HUES6 (cell line): ENCODE results near the gene ANKRD62.

Experiments used
- H3K27ac ChIP-seq: 2 replicates; pipeline ENCODE4 v1.7.0; 2013; ENCODE audit warnings: low read depth, mild to moderate bottlenecking, low read length, inconsistent platforms
- H3K27me3 ChIP-seq: 2 replicates; pipeline ENCODE4 v1.6.1; 2013; ENCODE audit warnings: low read length; ENCODE audit not compliant: control insufficient read depth, insufficient read depth
- H3K36me3 ChIP-seq: 2 replicates; pipeline ENCODE4 v1.6.1; 2013; ENCODE audit warnings: low read length; ENCODE audit not compliant: control insufficient read depth, insufficient read depth
- H3K4me1 ChIP-seq: 2 replicates; pipeline ENCODE4 v1.6.1; 2013; ENCODE audit warnings: low read length; ENCODE audit not compliant: control insufficient read depth, insufficient read depth
- H3K4me3 ChIP-seq: 2 replicates; pipeline ENCODE4 v1.5.1; 2013; ENCODE audit warnings: low read depth, low read length
- H3K9ac ChIP-seq: one replicate; pipeline ENCODE4 v1.6.1; 2013; ENCODE audit warnings: mild to moderate bottlenecking, low read length
- H3K9me3 ChIP-seq: 2 replicates; pipeline ENCODE4 v1.6.1; 2013; ENCODE audit warnings: low read depth, low read length; ENCODE audit not compliant: control insufficient read depth, insufficient read depth

Gene ANKRD62

DNA sequence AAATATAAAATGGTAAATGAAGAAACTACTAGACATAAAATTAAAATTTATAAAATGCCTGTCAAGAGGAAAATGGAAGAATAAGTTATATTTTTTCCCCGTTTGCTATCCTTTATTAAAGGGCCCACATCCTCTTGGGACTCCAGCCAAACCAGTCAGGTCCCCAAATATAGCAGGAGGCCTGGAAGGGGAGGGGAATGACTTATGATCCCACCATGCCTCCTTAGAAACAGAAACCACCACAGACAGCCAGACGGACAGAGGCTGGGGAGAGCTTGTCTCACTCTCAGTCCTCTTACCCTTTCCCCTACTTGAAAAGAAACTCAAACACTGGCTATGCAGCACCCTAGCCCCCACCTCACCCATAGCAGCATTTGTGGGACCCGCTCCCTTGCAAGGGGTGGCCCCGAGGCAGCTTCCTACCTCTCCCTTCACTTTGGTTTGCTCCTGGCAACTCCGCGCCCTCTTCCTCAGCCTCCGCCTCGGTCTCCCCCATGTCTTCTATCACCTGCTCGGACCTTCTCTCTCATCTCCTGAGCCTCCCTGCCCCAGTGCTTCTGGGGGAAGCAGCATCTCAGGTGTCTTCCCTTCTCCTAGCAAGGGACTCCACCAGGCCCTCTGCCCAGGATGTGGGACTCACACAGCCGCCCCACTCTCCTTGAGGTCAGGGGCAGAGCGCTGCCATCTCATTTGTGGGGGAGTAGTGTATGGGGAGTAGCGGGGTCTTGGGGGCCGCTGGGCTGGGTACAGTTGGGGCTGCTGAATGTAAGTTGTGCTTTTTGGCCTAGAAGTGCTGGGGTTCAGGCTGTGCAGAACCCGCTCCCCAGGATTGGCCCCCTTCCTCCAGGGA lies 37.4 kb upstream of the ANKRD62 start:
- H3K4me3 ChIP-seq, result no peak overlapping the region

DNA sequence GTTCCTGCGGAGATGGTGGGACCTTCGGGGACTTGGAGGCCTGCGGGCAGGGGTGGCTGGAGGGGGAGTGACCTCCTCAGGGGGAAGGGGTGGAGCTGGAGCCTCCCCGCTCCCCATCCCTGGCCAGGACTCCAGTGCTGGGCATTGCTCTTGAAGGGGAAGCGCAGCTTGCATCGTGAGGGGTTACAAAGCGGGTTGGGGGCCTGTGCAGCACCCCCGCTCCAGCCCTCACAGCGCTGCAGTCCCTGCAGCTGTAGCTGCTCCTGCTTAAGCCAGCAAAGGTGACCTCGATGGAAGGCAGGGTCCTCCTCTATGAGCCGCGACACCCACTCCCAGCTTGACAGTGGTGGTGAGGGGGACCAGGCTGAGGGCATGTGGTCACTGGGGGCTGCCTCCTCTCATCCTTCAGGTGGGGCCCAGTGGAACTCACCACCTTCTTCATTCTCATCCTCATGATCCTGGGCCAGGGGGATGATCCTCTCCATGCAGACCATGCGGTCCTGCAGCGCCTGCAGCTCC lies 36.7 kb upstream of the ANKRD62 start:
- H3K36me3 ChIP-seq, result no peaks in the 10 kb centered on the region
- no peaks in the 10 kb centered on the region; the same call in 1 of the 2 replicates for H3K9me3 ChIP-seq
- no peak overlapping the region for H3K4me3 ChIP-seq
- H3K27ac ChIP-seq, result no peak overlapping the region
- no peaks in the 10 kb centered on the region for H3K27me3 ChIP-seq
- H3K4me1 ChIP-seq, result no peaks in the 10 kb centered on the region
- H3K9ac ChIP-seq, result no peak overlapping the region

More for the DNA sequence above, 37.4 kb upstream of the ANKRD62 start:
- Histone ChIP-seq H3K9ac (no peak overlapping the region), H3K4me1 (no peaks in the 10 kb centered on the region), H3K36me3 (no peaks in the 10 kb centered on the region), H3K27me3 (no peaks in the 10 kb centered on the region), H3K9me3 (no peaks in the 10 kb centered on the region; the same call in 1 of the 2 replicates), H3K27ac (no peak overlapping the region)

DNA sequence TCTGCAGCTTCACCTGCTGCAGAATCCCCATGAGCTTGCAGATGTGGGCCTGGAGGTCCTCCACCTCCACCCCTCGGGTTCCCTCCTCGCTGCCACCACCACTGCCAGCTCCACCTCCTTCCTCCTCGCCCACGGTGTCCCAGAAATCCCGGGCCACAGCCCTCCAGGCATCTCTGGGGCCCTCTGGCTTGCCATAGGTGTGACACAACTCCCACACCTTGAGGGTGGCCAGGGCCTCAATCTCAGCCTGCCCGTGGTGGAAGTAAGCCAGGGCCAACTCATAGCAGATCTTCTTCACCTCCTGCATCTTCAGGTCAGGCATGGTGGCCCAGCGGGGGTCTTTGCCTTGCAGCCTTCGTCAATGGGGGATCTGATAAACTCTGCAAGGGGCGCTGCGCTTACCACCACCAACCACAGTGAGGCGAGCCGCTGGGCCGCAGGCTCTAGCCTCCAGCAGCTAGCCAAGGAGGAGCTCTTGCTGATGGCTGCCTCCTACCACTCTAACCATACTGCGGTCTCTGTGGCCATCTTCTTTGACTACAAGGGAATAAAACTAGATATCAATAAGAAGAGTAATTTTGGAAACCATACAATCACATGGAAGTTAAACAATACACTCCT lies 36.1 kb upstream of the ANKRD62 start:
- Histone ChIP-seq H3K4me1 (no peaks in the 10 kb centered on the region), H3K27me3 (no peaks in the 10 kb centered on the region), H3K4me3 (no peak overlapping the region), H3K36me3 (no peaks in the 10 kb centered on the region), H3K27ac (no peak overlapping the region), H3K9ac (no peak overlapping the region), H3K9me3 (no peaks in the 10 kb centered on the region; the same call in 1 of the 2 replicates)

DNA sequence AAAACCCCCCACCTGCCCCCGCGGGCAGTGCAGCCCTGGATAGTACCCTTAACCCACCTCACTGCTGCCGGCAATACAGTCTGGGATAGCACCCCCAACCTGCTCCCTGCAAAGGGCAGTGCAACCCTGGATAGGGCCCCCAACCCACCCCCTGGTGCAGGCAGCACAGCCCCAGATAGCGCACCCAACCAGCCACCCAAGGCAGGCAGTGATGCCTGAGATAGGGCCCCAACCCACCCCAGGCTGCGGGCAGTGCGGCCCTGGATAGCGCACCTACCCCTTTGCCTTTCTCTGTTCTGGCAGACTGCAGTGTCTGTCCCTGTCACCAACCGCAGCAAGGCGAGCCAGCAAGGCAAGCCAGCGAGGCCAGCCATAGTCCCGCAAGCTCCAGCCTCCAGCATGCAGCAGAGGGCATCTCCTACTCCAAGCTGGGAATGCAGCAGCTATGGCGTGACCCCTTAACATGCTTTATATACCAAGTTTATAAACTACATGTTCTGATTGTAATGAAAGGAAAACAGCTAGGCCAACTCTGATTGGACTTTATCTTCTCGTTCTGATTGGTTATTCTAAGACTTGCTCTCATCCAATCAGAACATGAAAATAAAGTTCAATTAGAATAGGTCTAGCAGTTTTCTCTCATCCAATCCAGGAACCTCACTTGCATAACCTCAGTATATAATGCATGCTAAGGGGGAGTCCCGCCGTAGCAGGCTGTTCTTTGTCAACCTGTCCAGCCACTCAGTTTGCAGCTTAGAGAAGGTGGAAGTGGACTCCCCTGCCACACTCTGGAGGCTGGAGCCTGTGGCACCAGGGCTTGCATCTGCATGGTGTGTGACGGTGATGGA lies 34.1 kb upstream of the ANKRD62 start:
- Histone ChIP-seq H3K27ac (no peak overlapping the region), H3K4me1 (no peaks in the 10 kb centered on the region), H3K4me3 (no peak overlapping the region), H3K9me3 (no peaks in the 10 kb centered on the region; the same call in 1 of the 2 replicates), H3K27me3 (no peaks in the 10 kb centered on the region), H3K36me3 (no peaks in the 10 kb centered on the region), H3K9ac (no peak overlapping the region)

DNA sequence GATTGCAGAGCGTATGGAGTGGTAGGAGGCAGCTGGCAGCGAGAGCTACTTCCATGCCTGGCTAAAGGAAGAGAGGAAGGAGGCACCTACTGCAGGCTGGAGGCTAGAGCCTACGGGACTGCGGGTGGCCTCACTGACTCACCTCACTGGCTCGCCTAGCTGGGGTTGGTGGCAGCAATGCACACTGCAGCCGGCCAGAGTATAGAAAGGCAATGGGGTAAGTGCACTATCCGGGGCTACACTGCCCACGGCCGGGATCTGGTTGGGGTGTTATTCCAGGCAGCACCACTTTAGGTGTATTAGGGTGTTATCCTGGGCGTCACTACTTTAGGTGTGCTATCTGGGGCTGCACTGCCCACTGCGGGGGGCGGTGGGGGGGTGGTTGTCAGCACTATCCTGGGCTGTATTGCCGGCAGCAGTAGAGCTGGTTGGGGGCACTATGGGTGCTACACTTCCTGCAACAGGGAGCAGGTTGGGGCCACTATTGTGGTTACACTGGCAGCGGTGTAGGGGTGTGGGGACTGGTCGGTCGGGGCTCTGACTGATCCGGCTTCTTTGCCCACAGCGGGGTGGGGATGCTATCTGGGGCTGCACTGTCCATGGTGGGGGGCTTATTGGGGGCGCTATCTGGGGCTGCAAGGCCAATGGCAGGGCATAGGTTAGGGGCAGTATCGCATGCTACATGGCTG lies 33.3 kb upstream of the ANKRD62 start:
- Histone ChIP-seq H3K36me3 (no peaks in the 10 kb centered on the region), H3K4me1 (no peaks in the 10 kb centered on the region), H3K9ac (no peak overlapping the region), H3K27ac (no peak overlapping the region), H3K27me3 (no peaks in the 10 kb centered on the region), H3K4me3 (no peak overlapping the region), H3K9me3 (no peaks in the 10 kb centered on the region; the same call in 1 of the 2 replicates)

DNA sequence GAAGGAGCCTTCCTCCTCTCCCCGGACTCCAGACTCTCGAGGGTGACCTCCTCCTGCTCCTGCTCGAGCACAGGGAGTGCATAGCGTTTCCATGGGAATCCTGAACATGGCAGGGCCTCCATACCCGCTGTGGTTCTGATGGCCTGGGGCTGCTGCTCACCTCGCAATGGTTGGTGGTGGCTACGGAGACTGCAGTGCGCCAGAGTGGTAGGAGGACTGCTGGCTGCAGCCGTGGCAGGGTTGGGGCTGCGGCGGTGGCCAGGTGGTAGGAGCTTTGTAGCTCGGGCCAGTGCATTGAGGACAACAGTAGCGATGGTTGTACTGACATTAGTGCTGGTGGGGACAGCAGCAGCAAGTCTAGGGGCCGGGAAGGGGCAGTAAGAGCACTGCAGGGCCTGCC lies 32.0 kb upstream of the ANKRD62 start:
- H3K9me3 ChIP-seq, result no peaks in the 10 kb centered on the region; the same call in 1 of the 2 replicates
- no peaks in the 10 kb centered on the region for H3K36me3 ChIP-seq
- H3K27me3 ChIP-seq, result no peaks in the 10 kb centered on the region
- no peak overlapping the region for H3K27ac ChIP-seq
- H3K9ac ChIP-seq, result no peak overlapping the region
- H3K4me3 ChIP-seq, result no peak overlapping the region
- no peaks in the 10 kb centered on the region for H3K4me1 ChIP-seq

DNA sequence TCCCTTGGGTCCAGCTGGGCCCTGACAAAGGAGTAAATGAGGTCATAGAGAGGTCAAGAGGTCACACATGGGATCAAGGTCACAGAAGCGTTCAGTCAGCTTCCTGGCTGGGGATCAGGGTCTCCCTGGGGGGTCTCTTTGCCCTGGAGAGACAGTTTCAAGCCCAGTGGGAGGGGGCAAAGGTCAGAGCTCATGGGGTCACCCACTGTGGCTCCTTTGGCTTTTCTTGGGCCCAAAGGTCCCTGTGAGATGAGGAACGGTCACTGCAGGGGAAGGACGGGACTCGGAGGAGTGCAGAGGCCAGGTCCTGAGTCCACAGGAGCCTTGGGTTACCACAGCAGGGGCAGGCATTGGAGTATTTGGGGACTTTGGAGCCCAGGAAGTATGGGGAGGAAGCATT lies 30.7 kb upstream of the ANKRD62 start:
- Histone ChIP-seq H3K36me3 (no peaks in the 10 kb centered on the region), H3K9ac (no peak overlapping the region), H3K4me1 (no peaks in the 10 kb centered on the region), H3K9me3 (no peaks in the 10 kb centered on the region), H3K27ac (no peak overlapping the region), H3K27me3 (no peaks in the 10 kb centered on the region), H3K4me3 (no peak overlapping the region)

DNA sequence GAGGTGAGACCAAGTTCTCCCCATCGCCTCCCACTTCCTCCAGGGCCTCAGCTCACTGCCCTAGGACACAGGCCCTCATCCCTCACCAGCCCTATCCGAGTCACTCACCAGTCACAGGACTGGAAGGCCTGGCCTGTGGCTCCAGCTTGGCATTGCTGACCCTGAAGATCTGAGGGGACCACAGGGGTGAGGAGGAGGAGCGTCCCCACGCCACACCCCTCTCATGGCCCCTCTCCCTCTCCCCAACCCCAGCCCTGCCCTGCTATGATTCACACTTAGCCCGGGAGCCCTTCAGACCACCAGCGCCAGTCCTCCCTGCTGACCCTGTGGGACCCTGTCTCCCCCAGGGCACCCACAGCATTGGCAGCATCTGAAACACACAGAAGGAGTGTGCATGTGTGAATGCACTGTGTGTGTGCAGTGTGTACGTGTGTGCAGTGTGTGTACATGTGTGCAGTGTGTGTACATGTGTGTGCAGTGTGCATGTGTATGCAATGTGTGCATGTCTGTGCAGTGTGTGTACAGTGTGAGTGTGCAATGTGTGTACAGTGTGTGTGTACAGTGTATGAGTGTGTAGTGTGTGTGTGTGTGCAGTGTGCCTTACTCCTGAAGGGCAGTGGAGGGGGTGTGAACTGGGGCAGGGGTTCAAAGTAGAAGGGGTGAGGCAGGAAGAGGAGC lies 29.4 kb upstream of the ANKRD62 start:
- no peak overlapping the region for H3K27ac ChIP-seq
- no peak overlapping the region for H3K9ac ChIP-seq
- H3K4me1 ChIP-seq, result no peaks in the 10 kb centered on the region
- H3K4me3 ChIP-seq, result no peak overlapping the region
- no peaks in the 10 kb centered on the region for H3K36me3 ChIP-seq
- no peaks in the 10 kb centered on the region for H3K9me3 ChIP-seq
- no peaks in the 10 kb centered on the region for H3K27me3 ChIP-seq

DNA sequence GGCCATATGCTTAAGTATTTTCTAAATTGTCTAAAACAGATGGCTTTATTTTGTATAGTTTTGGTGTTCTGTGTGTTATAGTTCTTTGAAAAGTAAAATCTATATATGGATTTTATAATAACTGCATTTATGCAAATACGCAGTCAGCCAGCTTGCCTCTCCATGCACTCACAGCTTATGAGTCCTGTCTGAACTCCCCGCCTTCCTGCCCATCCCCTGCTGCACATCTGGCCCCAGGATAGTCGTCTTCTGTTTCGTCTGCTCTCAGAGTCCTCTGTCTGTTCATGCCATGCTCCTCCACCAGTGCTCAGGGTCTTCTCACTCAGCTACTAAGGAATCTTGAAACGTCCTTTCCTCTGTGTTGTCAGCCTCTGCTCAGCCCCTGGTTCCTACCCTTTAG lies 28.2 kb upstream of the ANKRD62 start:
- Histone ChIP-seq H3K9ac (no peak overlapping the region), H3K27ac (no peak overlapping the region), H3K4me3 (no peak overlapping the region), H3K27me3 (no peaks in the 10 kb centered on the region), H3K9me3 (no peaks in the 10 kb centered on the region), H3K36me3 (no peaks in the 10 kb centered on the region), H3K4me1 (no peaks in the 10 kb centered on the region)

DNA sequence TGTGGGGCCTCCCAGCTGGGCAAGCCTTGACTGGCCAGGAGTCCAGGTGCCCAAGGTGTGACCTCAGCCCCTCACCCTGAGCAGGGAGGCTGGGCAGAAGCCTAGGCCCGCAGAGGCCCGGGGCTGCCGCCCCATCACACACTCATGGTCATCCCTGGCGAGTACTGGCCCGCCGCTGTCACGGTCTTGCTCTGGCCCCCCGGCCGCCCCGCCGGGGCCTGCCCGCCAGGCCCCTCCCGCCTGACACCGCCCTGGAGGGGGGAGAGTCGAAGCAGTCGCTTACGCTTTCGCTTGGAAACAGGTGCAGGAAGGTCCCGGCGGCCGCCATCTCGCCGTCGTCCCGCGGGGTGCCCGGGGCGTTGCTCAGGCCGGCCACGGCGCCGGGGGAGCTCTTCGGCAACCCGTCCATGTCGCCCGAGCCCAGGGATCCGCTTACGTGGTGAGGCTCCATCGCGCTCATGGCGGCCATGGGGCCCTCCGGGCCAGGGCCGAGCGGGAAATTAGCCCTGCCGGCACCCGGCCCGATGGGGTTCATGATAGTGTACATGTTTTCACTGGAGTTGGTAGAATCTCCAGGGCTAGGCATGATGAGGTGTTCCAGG lies 26.6 kb upstream of the ANKRD62 start:
- Histone ChIP-seq H3K27me3 (no peaks in the 10 kb centered on the region), H3K36me3 (no peaks in the 10 kb centered on the region), H3K27ac (no peak overlapping the region), H3K9me3 (no peaks in the 10 kb centered on the region), H3K4me1 (no peaks in the 10 kb centered on the region), H3K4me3 (no peak overlapping the region), H3K9ac (no peak overlapping the region)
